Parathyroid adenoma (tissue), 2 donors: Measurements from ENCODE around the gene DCAF8L2.

Experiments used
- H2AFZ ChIP-seq: fragments of 300-600 bp; sonication (generic); one replicate; pipeline ENCODE4 v1.7.0; 2017; ENCODE audit warnings: antibody characterized with exemption, mild to moderate bottlenecking
- H3K27ac ChIP-seq: fragments of 300-600 bp; sonication (generic); one replicate; pipeline ENCODE4 v1.7.0; 2017
- H3K27me3 ChIP-seq: fragments of 300-600 bp; sonication (generic); one replicate; pipeline ENCODE4 v1.7.0; 2017; ENCODE audit warnings: low read length; ENCODE audit not compliant: control insufficient read depth, insufficient read depth
- H3K36me3 ChIP-seq: fragments of 300-600 bp; sonication (generic); one replicate; pipeline ENCODE4 v1.7.0; 2017; ENCODE audit warnings: low read length; ENCODE audit not compliant: control insufficient read depth, insufficient read depth
- H3K4me1 ChIP-seq: fragments of 300-600 bp; sonication (generic); one replicate; pipeline ENCODE4 v1.7.0; 2017; ENCODE audit warnings: control low read depth
- H3K4me2 ChIP-seq: fragments of 300-600 bp; sonication (generic); one replicate; pipeline ENCODE4 v1.7.0; 2017; ENCODE audit warnings: low read length
- H3K4me3 ChIP-seq: fragments of 300-600 bp; sonication (generic); one replicate; pipeline ENCODE4 v1.7.0; 2017; ENCODE audit warnings: low read depth, low read length
- H3K79me2 ChIP-seq: fragments of 300-600 bp; sonication (generic); one replicate; pipeline ENCODE4 v1.7.0; 2017; ENCODE audit warnings: control low read depth
- H3K9ac ChIP-seq: fragments of 300-600 bp; sonication (generic); one replicate; pipeline ENCODE4 v1.7.0; 2017; ENCODE audit warnings: mild to moderate bottlenecking
- H3K9me3 ChIP-seq: fragments of 300-600 bp; sonication (generic); one replicate; pipeline ENCODE4 v1.7.0; 2017; ENCODE audit warnings: low read length; ENCODE audit not compliant: control insufficient read depth
- TF ChIP-seq, protein P1 (sequence below): fragments of 300-600 bp; sonication (generic); IDR thresholded peaks from one replicate; pipeline ENCODE4 v1.7.0; 2017; ENCODE audit warnings: antibody characterized with exemption, mild to moderate bottlenecking
- donor health status: primary hyperparathyroidism.

The DCAF8L2 gene

DNA sequence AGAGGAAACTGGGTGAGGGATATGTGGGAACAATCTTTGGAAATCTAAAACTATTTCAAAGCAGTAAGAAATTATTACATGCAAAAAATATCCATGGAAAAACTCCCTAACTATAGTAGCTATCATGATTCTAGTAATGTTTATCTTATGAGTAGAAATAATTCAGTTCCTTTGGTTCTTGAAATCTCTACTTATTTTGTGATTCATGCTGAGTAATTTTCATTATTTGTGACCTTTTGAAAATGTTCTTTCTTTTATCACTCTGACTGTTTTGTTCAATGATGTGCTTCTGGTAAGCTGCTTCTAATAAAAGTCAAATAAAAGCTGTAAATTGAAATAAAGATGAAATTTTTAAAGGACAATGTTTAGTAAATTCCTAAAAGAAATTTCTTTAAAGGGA, 177.2 kb downstream of the DCAF8L2 start:
- Histone ChIP-seq H3K4me1 (no peaks in the 10 kb centered on the region), H3K4me3 (no peak overlapping the region), H2AFZ (no peak overlapping the region), H3K27me3 (no peaks in the 10 kb centered on the region), H3K9me3 (no peaks in the 10 kb centered on the region), H3K9ac (no peak overlapping the region), H3K79me2 (no peaks in the 10 kb centered on the region), H3K27ac (no peak overlapping the region), H3K36me3 (no peaks in the 10 kb centered on the region), H3K4me2 (no peak overlapping the region)
- TF ChIP-seq, protein P1, sequence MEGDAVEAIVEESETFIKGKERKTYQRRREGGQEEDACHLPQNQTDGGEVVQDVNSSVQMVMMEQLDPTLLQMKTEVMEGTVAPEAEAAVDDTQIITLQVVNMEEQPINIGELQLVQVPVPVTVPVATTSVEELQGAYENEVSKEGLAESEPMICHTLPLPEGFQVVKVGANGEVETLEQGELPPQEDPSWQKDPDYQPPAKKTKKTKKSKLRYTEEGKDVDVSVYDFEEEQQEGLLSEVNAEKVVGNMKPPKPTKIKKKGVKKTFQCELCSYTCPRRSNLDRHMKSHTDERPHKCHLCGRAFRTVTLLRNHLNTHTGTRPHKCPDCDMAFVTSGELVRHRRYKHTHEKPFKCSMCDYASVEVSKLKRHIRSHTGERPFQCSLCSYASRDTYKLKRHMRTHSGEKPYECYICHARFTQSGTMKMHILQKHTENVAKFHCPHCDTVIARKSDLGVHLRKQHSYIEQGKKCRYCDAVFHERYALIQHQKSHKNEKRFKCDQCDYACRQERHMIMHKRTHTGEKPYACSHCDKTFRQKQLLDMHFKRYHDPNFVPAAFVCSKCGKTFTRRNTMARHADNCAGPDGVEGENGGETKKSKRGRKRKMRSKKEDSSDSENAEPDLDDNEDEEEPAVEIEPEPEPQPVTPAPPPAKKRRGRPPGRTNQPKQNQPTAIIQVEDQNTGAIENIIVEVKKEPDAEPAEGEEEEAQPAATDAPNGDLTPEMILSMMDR = no peak

GRCh38 chrX:27775984-27776383, 185.8 kb downstream of the DCAF8L2 start:
- Histone ChIP-seq H3K4me1 (no peaks in the 10 kb centered on the region), H3K9ac (no peak overlapping the region), H2AFZ (no peak overlapping the region), H3K79me2 (no peaks in the 10 kb centered on the region), H3K27ac (no peak overlapping the region), H3K4me3 (no peak overlapping the region), H3K36me3 (no peaks in the 10 kb centered on the region), H3K9me3 (no peaks in the 10 kb centered on the region), H3K27me3 (no peaks in the 10 kb centered on the region), H3K4me2 (no peak overlapping the region)
- TF ChIP-seq, protein P1 = no peak

DNA sequence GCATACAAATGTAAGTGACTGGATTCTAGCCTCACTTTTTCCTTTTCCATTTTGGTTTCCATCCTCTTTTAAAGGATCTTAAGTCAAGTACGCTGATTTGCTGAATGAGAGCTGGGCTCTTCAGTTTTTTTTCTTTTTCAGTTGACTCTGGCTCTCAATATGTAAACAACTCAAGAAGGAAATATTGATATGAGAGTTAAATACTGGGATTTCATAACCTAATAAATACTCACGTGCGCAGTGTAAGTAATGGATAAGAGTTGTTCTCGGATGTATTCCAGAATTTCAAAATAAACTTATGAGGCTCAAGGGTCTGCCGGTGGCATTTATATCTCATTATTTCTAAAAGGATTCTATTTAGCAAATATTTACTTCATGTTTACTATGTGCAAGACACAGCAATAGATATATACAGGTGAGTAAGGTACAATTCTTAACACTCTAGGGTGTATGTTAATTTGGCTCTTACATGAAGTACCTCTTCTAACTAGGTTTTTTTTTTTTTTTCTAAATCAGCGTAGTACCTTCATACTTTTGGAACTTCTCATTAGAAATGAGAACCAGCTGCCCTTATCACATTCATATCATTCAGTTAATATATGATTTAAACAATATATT, 206.6 kb downstream of the DCAF8L2 start:
- H3K79me2 ChIP-seq = no peaks in the 10 kb centered on the region
- no peaks in the 10 kb centered on the region for H3K4me1 ChIP-seq
- no peak overlapping the region for H2AFZ ChIP-seq
- H3K9ac ChIP-seq = no peak overlapping the region
- TF ChIP-seq, protein P1 = no peak
- H3K36me3 ChIP-seq = no peaks in the 10 kb centered on the region
- no peaks in the 10 kb centered on the region for H3K27me3 ChIP-seq
- no peaks in the 10 kb centered on the region for H3K9me3 ChIP-seq
- H3K27ac ChIP-seq = no peak overlapping the region
- H3K4me2 ChIP-seq = no peak overlapping the region
- H3K4me3 ChIP-seq = no peak overlapping the region

DNA sequence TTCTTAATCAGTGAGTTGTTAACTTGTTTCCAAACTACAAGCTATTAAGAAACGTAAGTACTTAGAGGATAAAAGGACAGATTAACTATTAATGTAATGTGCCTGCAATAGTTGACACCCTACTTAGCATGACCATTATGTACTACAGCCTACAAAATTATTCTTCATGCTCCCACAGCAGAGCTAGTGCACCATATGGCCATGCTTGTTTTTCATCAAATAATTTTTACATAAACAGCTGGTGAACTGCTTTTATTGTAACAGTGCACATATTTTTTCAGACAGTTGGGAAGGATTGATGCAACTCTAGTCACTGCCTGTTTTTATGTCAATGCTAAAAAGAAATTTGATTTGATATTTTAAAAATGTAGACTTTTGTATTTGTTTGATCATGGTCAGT, 207.4 kb downstream of the DCAF8L2 start:
- TF ChIP-seq, protein P1 = no peak
- Histone ChIP-seq H3K4me1 (no peaks in the 10 kb centered on the region), H2AFZ (no peak overlapping the region), H3K79me2 (no peaks in the 10 kb centered on the region), H3K27me3 (no peaks in the 10 kb centered on the region), H3K9me3 (no peaks in the 10 kb centered on the region), H3K36me3 (no peaks in the 10 kb centered on the region), H3K4me3 (no peak overlapping the region), H3K9ac (no peak overlapping the region), H3K4me2 (no peak overlapping the region), H3K27ac (no peak overlapping the region)
